ENCODE measurements around the gene CLEC18C.
"Not testable (repeated sequence)": the region's sequence is repeated elsewhere in the genome, so short reads cannot be mapped to it uniquely, and the experiment has no call there.

CLEC18C gene

GRCh38 chr16:70173212-70173837, at the start of gene CLEC18C:
TSS of gene CLEC18C (plus strand) at chr16:70173787. CDS start at chr16:70174279, 492 bp downstream.
- not testable (repeated sequence) for DNase-seq

GRCh38 chr16:70123822-70124221, 49.8 kb upstream of the CLEC18C start:
- DNase-seq = not testable (repeated sequence)

- not testable (repeated sequence) for DNase-seq
Observed at GRCh38 chr16:70126226-70126625, 47.4 kb upstream of the CLEC18C start.

- DNase-seq = not testable (repeated sequence)
Observed at GRCh38 chr16:70127706-70128105, 45.9 kb upstream of the CLEC18C start.

GRCh38 chr16:70128844-70129243, 44.7 kb upstream of the CLEC18C start:
- DNase-seq = not testable (repeated sequence)

GRCh38 chr16:70135796-70136195, 37.8 kb upstream of the CLEC18C start:
- not testable (repeated sequence) for DNase-seq

GRCh38 chr16:70136595-70136994, 37.0 kb upstream of the CLEC18C start:
- not testable (repeated sequence) for DNase-seq

- DNase-seq = not testable (repeated sequence)
Observed at GRCh38 chr16:70142739-70143138, 30.8 kb upstream of the CLEC18C start.

GRCh38 chr16:70143231-70143895, 30.2 kb upstream of the CLEC18C start:
- not testable (repeated sequence) for DNase-seq

- not testable (repeated sequence) for DNase-seq
Observed at GRCh38 chr16:70147853-70148252, 25.7 kb upstream of the CLEC18C start.

GRCh38 chr16:70148453-70148852, 25.1 kb upstream of the CLEC18C start:
- DNase-seq = not testable (repeated sequence)

- not testable (repeated sequence) for DNase-seq
Observed at GRCh38 chr16:70149296-70149695, 24.3 kb upstream of the CLEC18C start.

GRCh38 chr16:70151391-70151790, 22.2 kb upstream of the CLEC18C start:
- DNase-seq = peak; percentile 69

- DNase-seq = no peak
Observed at GRCh38 chr16:70151941-70152509, 21.6 kb upstream of the CLEC18C start.

GRCh38 chr16:70152578-70153302, 20.8 kb upstream of the CLEC18C start:
- no peak for DNase-seq

- DNase-seq = not testable (repeated sequence)
Observed at GRCh38 chr16:70154736-70155135, 18.9 kb upstream of the CLEC18C start.

GRCh38 chr16:70156207-70156978, 17.2 kb upstream of the CLEC18C start:
- no peak for DNase-seq

GRCh38 chr16:70157105-70157476, 16.5 kb upstream of the CLEC18C start:
- no peak for DNase-seq

GRCh38 chr16:70157477-70158260, 15.9 kb upstream of the CLEC18C start:
- DNase-seq = no peak

- no peak for DNase-seq
Observed at GRCh38 chr16:70158261-70158939, 15.2 kb upstream of the CLEC18C start.
